ENCODE data around the gene IFNK.

Gene IFNK

GRCh38 chr9:27573634-27574590 is 49.8 kb downstream of the IFNK start:
- DNase-seq (ENCODE audit: low read depth), result peak; percentile 90

All from GM04504 (cell line).